Stimulated activated CD8-positive, alpha-beta memory T cell treated with anti-CD3 and anti-CD28 coated beads, Interleukin-15, amount 100 ng/mL, for 48 hours (primary cell): Measurements from ENCODE around the gene MTCL1.

Experiments used
- DNase-seq, 2 donors: peaks; one replicate each; pipeline ENCODE4 v3.0.0-alpha.2; 2020; ENCODE audit warnings: low read depth in 2 of 2

Gene MTCL1

DNA sequence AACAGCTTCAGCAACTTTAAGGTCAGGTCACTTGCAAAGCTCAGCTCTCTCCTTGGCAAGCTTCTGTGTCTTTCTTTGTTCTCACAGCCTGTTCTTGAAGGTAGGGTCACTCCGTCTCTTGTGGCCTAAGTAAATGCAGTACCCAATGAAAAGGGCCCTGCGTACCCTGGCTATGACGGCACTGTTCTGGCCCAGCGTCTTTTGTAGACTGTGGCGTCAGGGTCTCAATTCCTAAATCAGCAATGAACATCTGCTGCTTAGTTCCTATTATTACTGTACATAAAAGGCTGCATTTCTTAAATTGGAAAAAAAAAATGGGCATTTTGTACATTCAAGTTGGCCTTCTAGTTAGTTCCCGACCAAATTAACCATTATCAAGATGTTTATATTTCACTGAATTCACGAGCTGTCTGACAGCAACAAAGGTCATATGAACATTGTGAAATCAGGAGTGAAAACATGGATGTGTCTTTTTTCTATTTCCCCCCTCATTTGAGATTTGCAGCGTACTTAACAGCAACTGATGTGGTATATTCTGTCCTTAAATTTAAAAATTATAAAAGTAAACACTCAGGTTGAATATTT lies 17.0 kb upstream of the MTCL1 start:
- DNase-seq: no peak

DNA sequence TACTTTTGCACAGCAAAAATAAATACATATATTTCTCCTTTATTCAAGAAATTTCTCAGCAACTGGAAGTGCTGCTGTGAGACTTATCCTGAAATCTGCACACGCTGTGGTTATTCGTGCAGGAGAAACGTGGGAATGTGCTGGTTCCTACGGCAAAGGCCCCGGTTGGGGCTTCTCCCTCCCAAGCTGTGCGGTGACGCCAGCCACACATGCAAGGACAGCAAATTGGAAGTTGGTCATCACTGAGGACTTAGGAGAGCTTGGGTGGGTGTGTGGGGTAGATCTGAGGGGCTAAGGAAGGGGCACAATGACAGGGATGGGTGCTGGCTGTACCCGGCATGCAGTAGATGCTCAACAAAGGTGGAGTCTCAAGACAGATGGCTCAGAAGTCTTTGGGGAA lies 16.5 kb upstream of the MTCL1 start:
- DNase-seq: no peak

DNA sequence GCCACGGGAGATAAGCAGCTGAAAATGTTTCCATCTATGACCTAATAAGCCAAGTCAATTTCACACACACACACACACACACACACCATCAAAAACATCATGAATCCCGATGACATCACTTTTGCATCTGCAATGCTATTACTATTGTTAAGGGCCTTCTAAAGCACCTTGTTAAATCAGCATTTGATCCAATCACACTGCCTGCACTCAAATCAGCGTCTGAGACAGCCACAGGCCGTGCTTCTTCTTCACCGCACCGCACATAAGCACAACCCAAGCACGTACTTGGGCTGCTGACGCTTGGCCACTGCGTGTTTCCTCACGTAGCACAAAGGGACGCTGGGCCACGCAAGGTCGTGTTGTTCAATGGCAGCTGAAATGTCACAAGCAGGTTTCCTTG lies 15.8 kb upstream of the MTCL1 start:
- no peak for DNase-seq

DNA sequence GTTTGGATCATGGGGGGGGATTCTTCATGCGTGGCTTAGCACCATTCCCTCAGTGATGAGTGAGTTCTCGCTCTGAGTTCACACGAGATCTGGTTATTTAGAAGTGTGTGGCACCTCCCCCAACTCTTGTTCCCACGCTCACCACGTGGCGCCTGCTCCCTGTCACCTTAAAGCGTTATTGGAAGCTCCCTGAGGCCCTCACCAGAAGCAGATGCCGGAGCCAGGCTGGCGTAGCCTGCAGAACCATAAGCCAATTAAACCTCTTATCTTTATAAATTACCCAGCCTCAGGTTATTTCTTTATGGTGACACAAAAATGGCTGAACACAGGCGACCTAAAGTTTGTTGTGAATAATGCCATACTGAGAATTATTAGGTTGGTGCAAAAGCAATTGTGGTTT lies 10.5 kb upstream of the MTCL1 start:
- DNase-seq: no peak

DNA sequence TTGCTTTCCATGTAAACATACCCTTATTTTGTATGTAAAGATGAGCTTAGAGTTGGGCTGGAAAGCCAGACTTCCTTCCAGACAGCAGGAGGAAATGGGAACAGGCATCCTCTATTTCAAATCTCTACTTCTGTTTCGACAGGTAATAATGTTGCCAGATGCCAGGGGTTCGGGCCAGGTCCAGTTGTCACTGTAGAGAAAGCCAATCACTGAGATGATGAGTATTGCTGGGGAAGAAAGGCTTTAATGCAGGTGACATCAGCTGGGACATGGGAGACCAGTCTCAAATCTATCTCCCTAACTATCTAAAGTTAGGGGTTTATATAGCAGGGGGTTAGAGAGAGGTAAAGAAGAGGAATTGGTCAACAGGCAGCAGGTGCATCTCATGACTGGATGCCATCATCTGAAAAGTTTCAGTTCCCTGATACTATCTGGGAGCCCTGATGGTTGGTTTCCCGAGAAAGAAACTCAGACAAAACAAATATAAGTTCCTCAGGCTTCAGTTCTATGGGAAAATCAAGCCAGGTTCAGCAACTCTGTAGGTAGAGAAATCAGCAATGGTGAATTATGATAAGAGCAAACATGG lies 9.3 kb upstream of the MTCL1 start:
- DNase-seq: no peak

DNA sequence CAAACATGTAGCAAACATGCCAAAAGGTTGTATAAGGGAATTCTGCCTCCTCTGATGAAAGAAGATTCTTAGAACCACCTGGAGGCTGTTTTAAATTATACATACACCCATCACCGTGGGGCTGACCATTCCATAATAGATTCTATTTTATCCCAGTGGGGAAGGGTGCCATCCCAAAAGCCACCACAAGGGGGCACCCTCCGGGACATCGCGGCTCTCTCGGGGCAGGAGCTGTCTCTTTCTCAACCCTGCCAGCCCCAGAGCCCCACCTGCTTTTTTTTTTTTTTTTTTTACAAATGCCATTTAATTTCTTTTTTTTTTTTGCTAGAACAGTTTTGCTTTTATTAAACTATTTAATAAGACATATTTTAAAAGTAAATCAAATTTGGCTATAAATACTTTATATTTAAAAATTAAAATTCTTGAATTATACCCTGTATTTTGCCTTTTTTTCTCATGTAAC lies 8.6 kb upstream of the MTCL1 start:
- DNase-seq: peak; percentile 48 to 49

DNA sequence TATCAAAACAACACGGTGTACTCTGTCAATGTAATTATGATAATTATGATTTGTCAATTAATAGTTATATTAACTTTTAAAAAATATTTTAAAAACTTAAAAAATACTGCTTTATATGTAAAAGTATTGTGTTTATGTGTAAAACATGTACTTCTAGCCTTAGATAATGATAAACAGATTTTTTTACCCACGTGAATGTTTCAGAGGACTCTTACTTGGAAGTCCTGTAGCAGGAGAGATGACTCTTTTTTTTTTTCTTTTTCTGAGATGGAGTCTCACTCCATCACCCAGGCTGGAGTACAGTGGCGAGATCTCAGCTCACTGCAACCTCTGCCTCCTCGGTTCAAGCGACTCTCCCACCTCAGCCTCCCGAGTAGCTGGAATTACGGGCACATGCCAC lies 6.2 kb upstream of the MTCL1 start:
- DNase-seq: no peak

DNA sequence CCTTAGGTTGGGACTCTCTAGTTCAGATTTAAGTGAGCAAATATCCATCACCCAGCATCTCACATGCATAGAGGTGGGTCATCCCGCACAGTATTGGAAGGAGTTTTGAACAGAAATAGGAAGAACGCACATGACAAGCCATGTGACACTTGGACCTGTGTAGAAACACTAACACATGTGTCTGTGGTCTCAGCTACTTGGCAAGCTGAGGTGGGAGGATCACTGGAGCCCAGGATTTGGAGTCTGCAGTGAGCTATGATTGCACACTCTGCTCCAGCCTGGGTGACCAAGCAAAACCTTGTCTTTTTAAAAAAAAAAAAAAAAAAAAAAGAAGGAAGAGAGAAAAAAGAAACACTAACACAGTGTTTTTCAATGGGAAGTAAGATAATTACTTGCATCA lies 5.4 kb upstream of the MTCL1 start:
- no peak for DNase-seq

DNA sequence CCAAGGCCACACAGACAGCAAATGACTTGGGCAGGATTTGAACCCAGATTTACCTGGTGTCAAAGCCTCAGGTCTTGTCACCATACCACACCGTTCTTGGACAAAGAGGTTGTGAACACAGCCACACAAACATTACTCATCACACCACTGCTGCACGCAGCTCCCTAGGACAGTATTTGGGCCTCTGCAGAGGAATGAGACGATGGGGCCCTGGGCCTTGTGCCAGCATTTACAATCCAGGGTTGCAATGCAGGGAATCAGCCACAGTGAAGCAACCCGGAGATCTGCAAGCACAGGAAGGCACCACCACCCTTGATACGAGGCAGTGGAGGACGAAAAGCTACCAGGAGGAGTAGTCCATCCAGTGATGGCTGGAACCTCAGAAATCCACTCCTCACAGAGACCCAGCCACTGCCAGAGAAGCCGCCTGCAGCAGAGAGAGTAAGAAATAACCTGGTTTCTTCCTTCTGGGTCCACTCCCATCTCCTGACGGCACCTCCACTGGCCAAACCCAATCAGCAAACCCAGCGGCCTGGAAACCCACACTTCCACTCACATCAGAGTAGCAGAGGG lies 3.7 kb upstream of the MTCL1 start:
- no peak for DNase-seq

DNA sequence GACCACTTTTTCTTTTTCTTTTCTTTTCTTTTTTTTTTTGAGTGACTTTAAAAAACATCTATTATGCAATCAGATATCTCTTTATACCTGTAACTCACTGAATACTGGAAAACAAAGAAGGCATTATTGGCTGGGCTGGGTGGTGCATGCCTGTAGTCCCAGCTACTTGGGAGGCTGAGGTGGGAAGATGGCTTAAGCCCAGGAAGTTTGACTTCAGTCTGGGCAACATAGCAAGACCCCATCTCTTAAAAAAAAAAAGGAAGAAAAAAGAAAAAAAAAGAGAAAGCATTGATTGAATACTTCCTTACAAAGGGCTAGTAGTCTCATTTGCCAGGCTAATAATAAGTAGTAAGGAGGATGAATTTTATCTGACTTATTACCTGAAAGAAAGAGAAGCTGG lies 2.7 kb upstream of the MTCL1 start:
- DNase-seq: no peak

DNA sequence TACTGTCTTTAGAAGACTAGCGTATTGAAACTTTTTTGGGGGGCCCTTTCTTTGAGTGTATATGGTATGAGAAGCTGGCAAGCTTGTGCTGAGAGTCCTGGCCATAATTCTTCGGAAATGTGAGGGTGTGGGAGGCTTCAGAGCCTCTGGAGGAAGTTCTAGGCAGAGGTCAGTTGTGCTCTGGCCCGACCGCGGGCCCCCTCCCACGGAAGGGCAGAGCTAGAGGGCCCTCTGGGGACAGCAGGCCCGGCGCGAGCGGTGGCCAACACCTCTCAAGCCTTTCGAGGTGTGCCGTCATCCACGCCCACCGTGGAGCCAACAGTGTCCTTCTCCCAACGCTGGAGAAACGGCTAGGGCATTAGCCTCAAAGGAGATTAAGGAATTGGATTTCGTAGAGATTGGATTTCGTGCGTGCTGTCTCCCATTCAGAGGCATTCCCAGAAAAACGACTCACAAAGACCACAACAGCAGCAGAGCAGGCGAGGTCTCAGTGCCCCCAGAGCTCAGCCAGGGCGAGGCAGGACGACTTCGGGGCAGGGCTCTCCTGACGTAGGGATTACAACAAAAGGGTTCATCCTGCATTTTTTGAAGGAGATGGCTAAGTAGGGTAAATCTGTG lies 2.2 kb upstream of the MTCL1 start:
- no peak for DNase-seq

DNA sequence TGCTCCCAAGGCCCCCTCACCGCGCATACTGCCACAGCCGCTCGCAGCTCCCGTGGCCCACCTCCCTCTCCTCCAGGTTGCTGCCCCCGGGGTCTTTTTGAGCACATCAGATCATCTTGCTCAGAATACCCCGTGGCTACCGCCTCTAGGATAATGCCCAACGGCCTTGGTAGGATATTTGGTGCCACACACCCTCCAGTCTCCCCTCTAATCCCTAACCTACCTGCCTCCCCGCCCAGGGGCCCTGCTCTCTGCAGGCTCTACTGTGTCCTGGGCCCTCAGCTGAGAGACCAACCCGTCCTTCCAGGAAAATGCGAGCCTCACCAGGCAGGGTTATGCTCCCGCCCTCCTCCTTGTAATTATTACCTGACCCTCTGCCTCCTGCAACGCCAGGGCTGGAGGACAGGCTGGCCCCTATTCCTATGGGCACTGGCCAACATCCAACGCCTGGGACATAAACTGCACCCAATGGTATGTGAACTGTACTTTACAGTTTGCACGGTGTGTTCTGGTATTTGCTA lies 1.5 kb upstream of the MTCL1 start:
- no peak for DNase-seq

DNA sequence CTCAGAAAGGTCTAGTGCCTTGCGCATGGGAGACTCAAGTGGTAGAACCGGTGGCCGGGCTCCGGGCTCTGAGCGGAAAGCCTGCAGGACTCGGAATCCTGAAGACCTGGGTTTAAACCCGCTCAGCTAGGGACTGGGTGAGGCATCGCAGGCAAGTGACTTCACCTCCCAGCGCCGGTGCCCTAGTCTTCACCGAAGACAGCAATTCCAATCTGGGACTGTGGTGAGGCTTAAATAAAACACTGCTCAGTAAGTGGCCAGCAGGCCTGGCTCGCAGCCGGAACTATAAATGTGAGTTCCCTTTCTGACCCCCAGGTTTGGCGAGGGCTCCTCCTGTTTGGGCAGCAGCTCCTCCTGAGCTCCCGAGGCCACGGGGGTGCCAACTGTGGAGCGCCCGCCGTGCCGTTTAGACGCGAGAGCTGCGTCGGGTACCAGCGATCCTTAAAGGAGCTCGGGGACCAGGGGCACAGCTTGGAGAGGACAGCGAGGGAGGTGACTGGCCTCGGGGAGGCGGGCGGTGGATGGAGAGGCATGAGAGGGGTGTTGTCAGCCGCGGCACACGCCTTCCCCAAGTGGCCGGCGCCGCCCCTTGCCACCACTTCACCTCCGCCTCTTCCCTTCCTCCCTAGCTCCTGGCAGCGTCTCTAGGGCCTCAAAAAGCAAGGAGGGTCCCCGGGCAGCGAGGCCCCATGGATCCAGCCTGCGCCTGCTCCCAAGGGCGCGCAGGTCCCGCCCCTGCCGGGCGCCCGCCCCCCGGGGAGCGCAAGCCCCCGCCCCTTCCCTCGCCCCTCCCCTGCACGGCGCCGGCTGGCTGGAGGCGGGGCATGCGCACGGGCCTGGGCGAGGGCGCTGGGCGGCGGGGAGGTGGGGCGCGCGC lies 757 bp upstream of the MTCL1 start:
- peak; percentile 73 to 81 for DNase-seq

DNA sequence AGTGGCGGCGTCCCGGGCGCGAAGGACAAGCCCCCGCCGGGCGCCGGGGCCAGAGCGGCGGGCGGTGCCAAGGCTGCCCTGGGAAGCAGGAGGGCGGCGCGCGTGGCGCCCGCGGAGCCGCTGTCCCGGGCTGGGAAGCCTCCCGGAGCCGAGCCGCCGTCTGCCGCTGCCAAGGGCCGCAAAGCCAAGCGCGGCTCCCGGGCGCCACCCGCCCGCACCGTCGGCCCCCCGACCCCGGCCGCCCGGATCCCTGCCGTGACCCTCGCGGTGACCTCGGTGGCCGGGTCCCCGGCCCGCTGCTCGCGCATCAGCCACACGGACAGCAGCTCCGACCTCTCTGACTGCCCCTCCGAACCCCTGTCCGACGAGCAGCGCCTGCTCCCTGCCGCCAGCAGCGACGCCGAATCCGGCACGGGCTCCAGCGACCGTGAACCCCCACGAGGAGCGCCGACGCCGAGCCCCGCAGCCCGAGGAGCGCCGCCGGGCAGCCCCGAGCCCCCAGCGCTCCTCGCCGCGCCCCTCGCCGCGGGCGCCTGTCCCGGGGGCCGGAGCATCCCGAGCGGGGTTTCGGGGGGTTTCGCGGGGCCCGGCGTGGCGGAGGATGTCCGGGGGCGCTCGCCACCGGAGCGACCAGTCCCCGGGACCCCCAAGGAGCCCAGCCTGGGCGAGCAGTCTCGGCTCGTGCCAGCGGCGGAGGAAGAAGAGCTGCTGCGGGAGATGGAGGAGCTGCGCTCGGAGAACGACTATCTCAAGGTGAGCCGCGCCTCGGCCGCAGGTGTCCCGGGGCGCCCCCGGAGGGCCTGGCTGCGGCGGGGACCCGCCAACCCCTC lies 820 bp downstream of the MTCL1 start:
- DNase-seq: no peak

DNA sequence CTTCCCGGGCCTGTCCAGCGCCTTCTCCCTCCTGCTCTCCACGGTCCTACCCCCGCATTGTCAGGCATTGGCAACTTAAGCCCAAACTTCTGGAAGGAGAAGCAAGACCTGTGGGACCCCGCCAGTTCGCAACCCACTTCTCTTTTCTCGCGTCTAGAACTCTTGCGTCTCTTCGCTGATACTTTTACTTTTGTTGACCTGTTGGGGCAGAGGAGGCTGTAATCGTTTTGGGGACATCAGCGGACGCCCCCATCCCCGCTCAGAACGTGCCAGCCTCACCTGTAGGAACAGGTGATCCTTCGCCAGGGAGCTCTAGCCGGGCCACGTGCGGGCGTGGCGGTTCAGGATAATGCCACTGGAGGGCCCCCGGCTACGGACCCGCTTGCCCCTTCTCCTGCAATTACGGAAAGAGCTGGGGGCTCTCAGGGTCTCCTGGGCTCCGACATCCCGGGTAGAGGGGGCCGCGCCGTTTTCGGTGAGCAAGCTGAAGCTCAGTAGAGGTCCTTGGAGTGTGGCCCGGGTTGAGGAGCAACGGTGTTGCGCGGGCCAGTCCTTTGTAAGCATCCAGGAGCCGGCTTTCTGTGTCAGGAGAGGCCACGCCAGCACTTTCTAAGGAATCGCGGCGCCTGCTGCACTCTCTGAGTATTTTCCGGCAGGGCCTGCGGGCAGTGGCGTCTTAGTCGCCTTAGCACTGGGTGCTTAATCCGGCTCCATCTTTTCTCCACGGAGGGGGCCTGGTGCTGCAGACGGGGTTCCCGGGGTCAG lies 1.6 kb downstream of the MTCL1 start:
- no peak for DNase-seq

DNA sequence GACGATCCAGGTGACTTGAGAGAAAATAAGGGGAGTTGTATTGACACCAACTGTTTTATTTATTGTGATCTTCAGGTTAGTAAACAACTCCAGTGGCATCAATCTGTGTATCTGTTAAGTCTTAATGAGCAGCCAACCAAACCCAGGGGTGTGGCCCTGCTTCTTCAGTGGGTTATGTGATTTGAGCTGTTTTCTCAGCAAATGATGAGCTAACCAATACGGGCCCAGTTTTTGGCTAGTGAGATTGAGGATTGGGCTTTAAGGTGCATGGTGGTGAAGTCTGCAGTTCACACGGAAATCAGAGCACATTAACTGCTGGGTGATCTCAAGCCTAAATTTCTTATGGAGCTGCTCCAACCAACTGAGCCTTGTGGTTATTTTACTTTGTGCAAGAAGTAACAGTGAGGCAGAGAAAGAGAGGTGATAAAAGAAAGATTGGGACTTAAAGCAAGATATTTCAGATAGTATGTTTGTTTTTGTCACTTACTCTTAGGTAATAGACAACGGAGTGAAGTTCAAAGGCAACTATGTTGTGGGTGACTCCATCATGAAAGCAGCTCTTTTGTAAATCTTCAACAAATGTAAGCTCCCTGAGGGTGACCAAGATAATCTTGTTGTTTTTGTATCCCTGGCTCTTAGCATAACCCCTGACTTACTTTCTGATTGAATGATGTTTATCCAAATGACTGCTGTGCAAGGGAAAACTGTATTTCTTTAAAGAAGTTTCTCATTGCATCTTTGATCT lies 2.4 kb downstream of the MTCL1 start:
- DNase-seq: no peak

DNA sequence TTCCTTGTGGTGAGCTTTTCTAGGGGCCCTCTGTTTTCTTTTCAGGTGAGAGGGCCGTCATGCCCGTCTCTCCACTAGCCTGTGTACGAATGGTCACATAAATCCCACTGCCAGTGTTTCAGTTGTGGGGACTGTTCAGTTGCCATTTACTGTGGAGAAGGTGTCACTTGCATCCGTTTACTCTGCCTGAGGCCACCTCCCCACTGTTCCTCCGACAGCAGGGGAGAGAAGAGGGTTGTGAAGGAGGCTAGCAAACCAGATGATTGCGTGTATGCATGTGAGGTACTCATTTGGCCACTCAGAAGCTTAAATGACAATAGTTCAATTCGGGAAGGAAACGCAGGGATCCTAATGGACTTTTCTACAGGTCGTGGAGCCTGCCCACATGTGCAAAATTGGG lies 3.3 kb downstream of the MTCL1 start:
- no peak for DNase-seq

DNA sequence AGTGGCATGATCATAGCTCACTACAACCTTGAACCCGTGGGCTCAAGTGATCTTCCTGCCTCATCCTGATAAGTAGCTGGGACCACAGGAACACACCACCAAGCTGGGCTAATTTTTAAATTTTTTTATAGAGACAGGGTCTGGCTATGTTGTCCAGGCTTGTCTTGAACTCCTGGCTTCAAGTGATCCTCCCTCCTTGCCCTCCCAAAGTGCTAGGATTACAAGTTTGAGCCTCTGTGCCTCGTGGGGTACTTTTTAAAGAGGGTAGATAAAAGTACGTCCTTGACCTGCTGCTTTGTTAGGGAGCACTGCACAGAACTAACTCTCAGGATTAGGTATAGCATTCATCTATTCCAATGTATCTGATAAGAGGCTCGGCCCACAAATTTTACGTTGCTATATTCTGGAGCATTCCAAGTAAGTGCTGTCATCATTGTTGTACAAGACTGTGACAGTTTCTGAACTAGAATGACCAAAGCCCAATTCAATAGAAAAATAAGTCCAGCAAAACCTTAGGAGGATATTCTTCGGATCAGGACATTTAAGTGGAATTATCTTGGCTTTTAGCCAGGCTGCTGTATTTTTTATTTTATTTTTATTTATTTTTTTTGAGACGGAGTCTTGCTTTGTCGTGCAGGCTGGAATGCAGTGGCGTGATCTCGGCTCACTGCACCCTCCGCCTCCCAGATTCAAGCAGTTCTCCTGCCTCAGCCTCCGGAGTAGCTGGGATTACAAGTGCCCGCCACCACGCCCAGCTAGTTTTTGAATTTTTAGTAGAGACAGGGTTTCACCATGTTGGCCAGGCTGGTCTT lies 4.1 kb downstream of the MTCL1 start:
- no peak for DNase-seq

DNA sequence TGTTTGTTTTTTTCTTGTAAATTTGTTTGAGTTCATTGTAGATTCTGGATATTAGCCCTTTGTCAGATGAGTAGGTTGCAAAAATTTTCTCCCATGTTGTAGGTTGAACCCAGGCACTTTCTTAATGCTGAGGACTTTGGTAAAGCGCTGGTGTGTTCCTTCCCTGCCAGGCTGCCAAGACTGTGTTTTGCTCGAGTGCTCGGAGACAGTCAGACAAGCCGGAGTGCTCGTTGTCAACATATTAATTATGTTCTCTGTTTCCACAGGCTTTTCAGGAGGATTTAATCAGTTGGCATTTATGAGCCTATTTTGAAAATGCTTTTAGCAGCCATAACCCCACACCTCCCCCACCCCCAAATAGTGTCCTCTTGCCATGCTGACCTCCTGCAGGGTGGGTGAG lies 6.4 kb downstream of the MTCL1 start:
- DNase-seq: no peak
